GM23338 (cell line): ENCODE data around the gene GBE1. TPM values are rescaled to one million over a fixed set of nuclear protein-coding genes. Genes with fewer than 3 reads are reported as not detected.

ENCODE experiments used
- ATAC-seq: fragments of 200-7000 bp; cut with Tn5 transposase; 3 replicates; pipeline ENCODE4 v1.9.1; 2020
- DNase-seq: peaks from one replicate; pipeline ENCODE4 v3.0.0-alpha.2; 2015; ENCODE audit warnings: low spot score
- H2AFZ ChIP-seq: fragments of 200-600 bp; sonication (generic); 2 replicates; pipeline ENCODE4 v1.8.0; 2016; ENCODE audit warnings: antibody characterized with exemption, mild to moderate bottlenecking, moderate library complexity
- H3F3A ChIP-seq: fragments of 200-600 bp; sonication (generic); replicated peaks from 2 replicates; pipeline ENCODE4 v1.8.0; 2017; ENCODE audit warnings: antibody characterized with exemption, mixed run types, low read depth
- H3K27ac ChIP-seq: fragments of 200-600 bp; sonication (generic); 2 replicates; pipeline ENCODE4 v1.6.1; 2016; ENCODE audit warnings: low read depth
- H3K27me3 ChIP-seq: fragments of 200-600 bp; sonication (generic); 2 replicates; pipeline ENCODE4 v1.8.0; 2016; ENCODE audit warnings: mild to moderate bottlenecking, mixed run types, moderate library complexity; ENCODE audit not compliant: insufficient read depth
- H3K36me3 ChIP-seq: fragments of 200-600 bp; sonication (generic); 2 replicates; pipeline ENCODE4 v1.8.0; 2016; ENCODE audit warnings: mild to moderate bottlenecking; ENCODE audit not compliant: insufficient read depth
- H3K4me1 ChIP-seq: fragments of 200-600 bp; sonication (generic); 2 replicates; pipeline ENCODE4 v1.8.0; 2016; ENCODE audit warnings: mild to moderate bottlenecking, moderate library complexity; ENCODE audit not compliant: insufficient read depth
- H3K4me2 ChIP-seq: fragments of 200-600 bp; sonication (generic); 2 replicates; pipeline ENCODE4 v1.7.1; 2017; ENCODE audit warnings: mixed run types
- H3K4me3 ChIP-seq: fragments of 200-600 bp; sonication (generic); 2 replicates; pipeline ENCODE4 v1.6.1; 2016; ENCODE audit warnings: mixed run types
- H3K79me2 ChIP-seq: fragments of 200-600 bp; sonication (generic); replicated peaks from 2 replicates; pipeline ENCODE4 v1.8.0; 2017; ENCODE audit warnings: mild to moderate bottlenecking; ENCODE audit not compliant: insufficient read depth
- H3K9me2 ChIP-seq: fragments of 200-600 bp; sonication (generic); 2 replicates; pipeline ENCODE4 v1.8.0; 2017; ENCODE audit not compliant: insufficient read depth
- H4K20me1 ChIP-seq: fragments of 200-600 bp; sonication (generic); replicated peaks from 2 replicates; pipeline ENCODE4 v1.8.0; 2017; ENCODE audit warnings: mild to moderate bottlenecking; ENCODE audit not compliant: insufficient read depth
- H3K27ac Mint-ChIP-seq: 2 replicates; pipeline ENCODE4 v1.8.0; 2020; ENCODE audit warnings: inconsistent platforms, mild to moderate bottlenecking, moderate library complexity, mixed read lengths
- H3K27me3 Mint-ChIP-seq: 3 replicates; pipeline ENCODE4 v1.8.0; 2022; ENCODE audit warnings: low read depth, mild to moderate bottlenecking, moderate library complexity, mixed read lengths, inconsistent platforms; ENCODE audit not compliant: insufficient read depth, poor library complexity
- H3K36me3 Mint-ChIP-seq: 3 replicates; pipeline ENCODE4 v1.8.0; 2021; ENCODE audit warnings: low read depth, mild to moderate bottlenecking, inconsistent platforms, moderate library complexity, mixed read lengths
- H3K4me1 Mint-ChIP-seq: 3 replicates; pipeline ENCODE4 v1.8.0; 2020; ENCODE audit warnings: mild to moderate bottlenecking, inconsistent platforms, mixed read lengths
- H3K4me3 Mint-ChIP-seq: 3 replicates; pipeline ENCODE4 v1.8.0; 2021; ENCODE audit warnings: moderate library complexity, mild to moderate bottlenecking, inconsistent platforms, mixed read lengths
- H3K9me3 Mint-ChIP-seq: 3 replicates; pipeline ENCODE4 v1.8.0; 2020; ENCODE audit warnings: moderate library complexity, mild to moderate bottlenecking, inconsistent platforms, mixed read lengths
- CREB1 ChIP-seq: fragments of 250-450 bp; sonication (Bioruptor Pico); IDR thresholded peaks from 2 replicates; pipeline ENCODE4 v1.5.0; 2020; ENCODE audit warnings: low read depth, mild to moderate bottlenecking, moderate library complexity
- CTCF ChIP-seq, 2 experiments: fragments of 200-600 bp in 1 of 2; sonication (generic) in 1 of 2; conservative IDR thresholded peaks; 2 replicates each; pipeline versions ENCODE4 v1.5.1 to v1.6.1; 2016 to 2017; ENCODE audit warnings: antibody characterized with exemption in 2 of 2, low read depth in 2 of 2, mild to moderate bottlenecking in 2 of 2, moderate library complexity in 1 of 2
- EZH2phosphoT487 ChIP-seq: fragments of 200-600 bp; sonication (generic); IDR thresholded peaks from one replicate; pipeline ENCODE4 v1.8.1; 2018; ENCODE audit warnings: antibody characterized with exemption; ENCODE audit not compliant: unreplicated experiment
- NANOG ChIP-seq: IDR thresholded peaks from 2 replicates; pipeline ENCODE4 v1.6.1; 2016; ENCODE audit warnings: antibody characterized with exemption, borderline replicate concordance
- ZNF331 ChIP-seq: fragments of 250-450 bp; sonication (Bioruptor Pico); IDR thresholded peaks from 2 replicates; pipeline ENCODE4 v1.5.0; 2020; ENCODE audit warnings: low read depth, mild to moderate bottlenecking, moderate library complexity
- polyA plus RNA-seq: library from polyadenylated mRNA; unstranded; fragments of >200 nt; fragmentation: Nextera tagmentation; extraction: Ambion mirVana; gene quantifications from 2 replicates; pipeline ENCODE4 v1.2.1, GENCODE V29; 2016
- total RNA-seq: library from RNA; depleted of rRNA; stranded (reverse); fragments of >200 nt; shearing (Covaris generic); gene quantifications from 2 replicates; pipeline ENCODE4 v1.2.3, GENCODE V29; 2014
- TF ChIP-seq, protein P1 (sequence below): fragments of 250-450 bp; sonication (Bioruptor Pico); IDR thresholded peaks from 2 replicates; pipeline ENCODE4 v1.5.0; 2020; ENCODE audit warnings: mild to moderate bottlenecking, moderate library complexity
- TF ChIP-seq, protein P2 (sequence below): IDR thresholded peaks from one replicate; pipeline ENCODE4 v1.6.1; 2018; ENCODE audit warnings: antibody characterized with exemption; ENCODE audit not compliant: unreplicated experiment

The GBE1 gene
- total and polyA plus RNA-seq, 2 experiments from 2014 or later: 6.4 to 12.2 TPM

GRCh38 chr3:81579744-81580143, 181.7 kb downstream of the GBE1 start:
- H3K4me3 Mint-ChIP-seq: no peak overlapping the region
- Histone ChIP-seq H3F3A (no peaks in the 10 kb centered on the region), H3K27me3 (no peaks in the 10 kb centered on the region), H3K4me3 (no peak overlapping the region), H3K79me2 (no peaks in the 10 kb centered on the region), H3K4me2 (peak overlapping the region; percentile 10; the same call in 1 of the 2 replicates), H3K9me2 (no peaks in the 10 kb centered on the region), H3K27ac (no peak overlapping the region), H4K20me1 (no peaks in the 10 kb centered on the region), H3K4me1 (peaks cover 13% of the 10 kb centered on the region), H2AFZ (no peak overlapping the region), H3K36me3 (no peaks in the 10 kb centered on the region)
- no peaks in the 10 kb centered on the region for H3K36me3 Mint-ChIP-seq
- DNase-seq (peak; percentile 11), ATAC-seq (peak; percentile 61)
- H3K27ac Mint-ChIP-seq: no peak overlapping the region
- no peak for TF ChIP-seq ZNF331
- 0 out of 2 replicates have a peak, but pooled peaks have one; percentile 11 for TF ChIP-seq NANOG
- TF ChIP-seq, protein P1, sequence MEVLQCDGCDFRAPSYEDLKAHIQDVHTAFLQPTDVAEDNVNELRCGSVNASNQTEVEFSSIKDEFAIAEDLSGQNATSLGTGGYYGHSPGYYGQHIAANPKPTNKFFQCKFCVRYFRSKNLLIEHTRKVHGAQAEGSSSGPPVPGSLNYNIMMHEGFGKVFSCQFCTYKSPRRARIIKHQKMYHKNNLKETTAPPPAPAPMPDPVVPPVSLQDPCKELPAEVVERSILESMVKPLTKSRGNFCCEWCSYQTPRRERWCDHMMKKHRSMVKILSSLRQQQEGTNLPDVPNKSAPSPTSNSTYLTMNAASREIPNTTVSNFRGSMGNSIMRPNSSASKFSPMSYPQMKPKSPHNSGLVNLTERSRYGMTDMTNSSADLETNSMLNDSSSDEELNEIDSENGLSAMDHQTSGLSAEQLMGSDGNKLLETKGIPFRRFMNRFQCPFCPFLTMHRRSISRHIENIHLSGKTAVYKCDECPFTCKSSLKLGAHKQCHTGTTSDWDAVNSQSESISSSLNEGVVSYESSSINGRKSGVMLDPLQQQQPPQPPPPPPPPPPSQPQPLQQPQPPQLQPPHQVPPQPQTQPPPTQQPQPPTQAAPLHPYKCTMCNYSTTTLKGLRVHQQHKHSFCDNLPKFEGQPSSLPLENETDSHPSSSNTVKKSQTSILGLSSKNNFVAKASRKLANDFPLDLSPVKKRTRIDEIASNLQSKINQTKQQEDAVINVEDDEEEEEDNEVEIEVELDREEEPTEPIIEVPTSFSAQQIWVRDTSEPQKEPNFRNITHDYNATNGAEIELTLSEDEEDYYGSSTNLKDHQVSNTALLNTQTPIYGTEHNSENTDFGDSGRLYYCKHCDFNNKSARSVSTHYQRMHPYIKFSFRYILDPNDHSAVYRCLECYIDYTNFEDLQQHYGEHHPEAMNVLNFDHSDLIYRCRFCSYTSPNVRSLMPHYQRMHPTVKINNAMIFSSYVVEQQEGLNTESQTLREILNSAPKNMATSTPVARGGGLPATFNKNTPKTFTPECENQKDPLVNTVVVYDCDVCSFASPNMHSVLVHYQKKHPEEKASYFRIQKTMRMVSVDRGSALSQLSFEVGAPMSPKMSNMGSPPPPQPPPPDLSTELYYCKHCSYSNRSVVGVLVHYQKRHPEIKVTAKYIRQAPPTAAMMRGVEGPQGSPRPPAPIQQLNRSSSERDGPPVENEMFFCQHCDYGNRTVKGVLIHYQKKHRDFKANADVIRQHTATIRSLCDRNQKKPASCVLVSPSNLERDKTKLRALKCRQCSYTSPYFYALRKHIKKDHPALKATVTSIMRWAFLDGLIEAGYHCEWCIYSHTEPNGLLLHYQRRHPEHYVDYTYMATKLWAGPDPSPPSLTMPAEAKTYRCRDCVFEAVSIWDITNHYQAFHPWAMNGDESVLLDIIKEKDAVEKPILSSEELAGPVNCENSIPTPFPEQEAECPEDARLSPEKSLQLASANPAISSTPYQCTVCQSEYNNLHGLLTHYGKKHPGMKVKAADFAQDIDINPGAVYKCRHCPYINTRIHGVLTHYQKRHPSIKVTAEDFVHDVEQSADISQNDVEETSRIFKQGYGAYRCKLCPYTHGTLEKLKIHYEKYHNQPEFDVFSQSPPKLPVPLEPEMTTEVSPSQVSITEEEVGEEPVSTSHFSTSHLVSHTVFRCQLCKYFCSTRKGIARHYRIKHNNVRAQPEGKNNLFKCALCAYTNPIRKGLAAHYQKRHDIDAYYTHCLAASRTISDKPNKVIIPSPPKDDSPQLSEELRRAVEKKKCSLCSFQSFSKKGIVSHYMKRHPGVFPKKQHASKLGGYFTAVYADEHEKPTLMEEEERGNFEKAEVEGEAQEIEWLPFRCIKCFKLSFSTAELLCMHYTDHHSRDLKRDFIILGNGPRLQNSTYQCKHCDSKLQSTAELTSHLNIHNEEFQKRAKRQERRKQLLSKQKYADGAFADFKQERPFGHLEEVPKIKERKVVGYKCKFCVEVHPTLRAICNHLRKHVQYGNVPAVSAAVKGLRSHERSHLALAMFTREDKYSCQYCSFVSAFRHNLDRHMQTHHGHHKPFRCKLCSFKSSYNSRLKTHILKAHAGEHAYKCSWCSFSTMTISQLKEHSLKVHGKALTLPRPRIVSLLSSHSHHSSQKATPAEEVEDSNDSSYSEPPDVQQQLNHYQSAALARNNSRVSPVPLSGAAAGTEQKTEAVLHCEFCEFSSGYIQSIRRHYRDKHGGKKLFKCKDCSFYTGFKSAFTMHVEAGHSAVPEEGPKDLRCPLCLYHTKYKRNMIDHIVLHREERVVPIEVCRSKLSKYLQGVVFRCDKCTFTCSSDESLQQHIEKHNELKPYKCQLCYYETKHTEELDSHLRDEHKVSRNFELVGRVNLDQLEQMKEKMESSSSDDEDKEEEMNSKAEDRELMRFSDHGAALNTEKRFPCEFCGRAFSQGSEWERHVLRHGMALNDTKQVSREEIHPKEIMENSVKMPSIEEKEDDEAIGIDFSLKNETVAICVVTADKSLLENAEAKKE: no peak
- TF ChIP-seq, protein P2, sequence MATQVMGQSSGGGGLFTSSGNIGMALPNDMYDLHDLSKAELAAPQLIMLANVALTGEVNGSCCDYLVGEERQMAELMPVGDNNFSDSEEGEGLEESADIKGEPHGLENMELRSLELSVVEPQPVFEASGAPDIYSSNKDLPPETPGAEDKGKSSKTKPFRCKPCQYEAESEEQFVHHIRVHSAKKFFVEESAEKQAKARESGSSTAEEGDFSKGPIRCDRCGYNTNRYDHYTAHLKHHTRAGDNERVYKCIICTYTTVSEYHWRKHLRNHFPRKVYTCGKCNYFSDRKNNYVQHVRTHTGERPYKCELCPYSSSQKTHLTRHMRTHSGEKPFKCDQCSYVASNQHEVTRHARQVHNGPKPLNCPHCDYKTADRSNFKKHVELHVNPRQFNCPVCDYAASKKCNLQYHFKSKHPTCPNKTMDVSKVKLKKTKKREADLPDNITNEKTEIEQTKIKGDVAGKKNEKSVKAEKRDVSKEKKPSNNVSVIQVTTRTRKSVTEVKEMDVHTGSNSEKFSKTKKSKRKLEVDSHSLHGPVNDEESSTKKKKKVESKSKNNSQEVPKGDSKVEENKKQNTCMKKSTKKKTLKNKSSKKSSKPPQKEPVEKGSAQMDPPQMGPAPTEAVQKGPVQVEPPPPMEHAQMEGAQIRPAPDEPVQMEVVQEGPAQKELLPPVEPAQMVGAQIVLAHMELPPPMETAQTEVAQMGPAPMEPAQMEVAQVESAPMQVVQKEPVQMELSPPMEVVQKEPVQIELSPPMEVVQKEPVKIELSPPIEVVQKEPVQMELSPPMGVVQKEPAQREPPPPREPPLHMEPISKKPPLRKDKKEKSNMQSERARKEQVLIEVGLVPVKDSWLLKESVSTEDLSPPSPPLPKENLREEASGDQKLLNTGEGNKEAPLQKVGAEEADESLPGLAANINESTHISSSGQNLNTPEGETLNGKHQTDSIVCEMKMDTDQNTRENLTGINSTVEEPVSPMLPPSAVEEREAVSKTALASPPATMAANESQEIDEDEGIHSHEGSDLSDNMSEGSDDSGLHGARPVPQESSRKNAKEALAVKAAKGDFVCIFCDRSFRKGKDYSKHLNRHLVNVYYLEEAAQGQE: no peak
- TF ChIP-seq CTCF (conservative IDR thresholded peaks at IDR 0.05; ENCODE audit: low read depth in 2 of 2): no peak
- TF ChIP-seq CREB1: no peak
- no peak for TF ChIP-seq EZH2phosphoT487
- no peaks in the 10 kb centered on the region for H3K27me3 Mint-ChIP-seq
- no peaks in the 10 kb centered on the region for H3K9me3 Mint-ChIP-seq
- H3K4me1 Mint-ChIP-seq: peaks cover 14% of the 10 kb centered on the region
